Mucosa of gallbladder (tissue), 1 donor: ENCODE results near the gene SLC39A9. TPM values are rescaled to one million over a fixed set of nuclear protein-coding genes. Genes with fewer than 3 reads are reported as not detected.

Experiments
- DNase-seq: peaks from one replicate; pipeline ENCODE4 v3.0.0-alpha.2; 2020; ENCODE audit warnings: low spot score
- total RNA-seq: library from RNA; stranded (reverse); gene quantifications from one replicate; pipeline ENCODE4 v1.2.1, GENCODE V29; 2021
- donor health status: DM: no; HTN: no; CAD: no.

SLC39A9 gene
- total RNA-seq, 1 donor from 2014 or later, result 71.2 TPM

DNA sequence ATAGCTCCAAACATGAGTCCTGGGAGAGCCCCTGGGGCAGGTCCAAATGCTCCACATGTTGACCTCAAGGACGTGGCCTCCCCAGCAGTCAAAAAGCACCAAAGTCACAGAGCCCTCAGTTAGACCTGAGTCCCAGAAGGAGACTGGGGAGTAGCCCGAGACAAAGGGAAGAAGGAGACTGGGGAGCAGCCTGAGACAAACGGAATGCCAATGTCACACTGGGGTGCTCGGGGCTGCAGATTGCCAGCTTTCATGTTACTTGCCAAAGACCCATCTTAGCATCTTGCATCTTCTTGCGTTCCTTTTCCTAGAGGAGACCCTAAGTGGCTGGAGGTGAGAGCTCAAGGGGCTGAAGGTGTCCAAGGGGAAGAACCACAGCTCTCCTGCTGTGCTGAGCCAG is 100.9 kb downstream of the SLC39A9 start:
- no peak for DNase-seq

DNA sequence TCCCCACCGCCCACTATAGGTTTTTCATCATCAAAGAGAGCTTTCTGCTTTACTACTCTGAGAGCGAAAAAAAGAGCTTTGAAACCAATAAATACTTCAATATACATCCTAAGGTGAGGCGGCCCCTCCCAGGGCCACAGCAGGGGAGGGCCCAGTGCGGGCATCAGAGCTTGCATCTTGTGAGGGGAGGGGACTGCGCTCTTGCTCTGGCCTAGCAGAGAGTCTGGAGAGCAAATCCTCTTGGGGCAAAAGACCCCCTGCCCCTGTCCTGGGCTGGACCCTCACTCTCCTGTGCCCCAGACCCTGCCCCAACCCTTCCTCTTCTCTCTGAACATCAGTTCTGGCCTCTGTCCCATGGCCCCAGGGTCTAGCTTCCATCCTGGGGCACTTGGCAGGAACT is 101.6 kb downstream of the SLC39A9 start:
- DNase-seq, result no peak

DNA sequence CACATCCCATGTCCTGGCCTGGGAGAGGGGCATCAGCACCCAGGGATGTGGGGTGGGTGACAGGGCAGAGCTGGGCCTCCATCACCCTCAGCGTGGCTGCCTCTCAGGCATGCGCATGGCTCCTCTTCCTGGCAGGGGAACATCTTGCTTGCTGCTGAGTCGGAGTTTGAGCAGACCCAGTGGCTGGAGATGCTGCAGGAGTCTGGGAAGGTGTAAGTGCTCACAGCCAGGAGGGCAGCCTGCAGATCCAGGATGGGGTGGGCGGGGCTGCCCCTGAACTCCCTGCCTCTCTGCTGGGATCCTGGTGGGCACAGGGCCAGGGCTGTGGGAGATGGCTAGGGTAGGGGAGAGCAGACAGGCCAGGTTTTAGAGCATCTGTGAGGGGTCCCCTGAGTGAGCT is 102.2 kb downstream of the SLC39A9 start:
- no peak for DNase-seq

DNA sequence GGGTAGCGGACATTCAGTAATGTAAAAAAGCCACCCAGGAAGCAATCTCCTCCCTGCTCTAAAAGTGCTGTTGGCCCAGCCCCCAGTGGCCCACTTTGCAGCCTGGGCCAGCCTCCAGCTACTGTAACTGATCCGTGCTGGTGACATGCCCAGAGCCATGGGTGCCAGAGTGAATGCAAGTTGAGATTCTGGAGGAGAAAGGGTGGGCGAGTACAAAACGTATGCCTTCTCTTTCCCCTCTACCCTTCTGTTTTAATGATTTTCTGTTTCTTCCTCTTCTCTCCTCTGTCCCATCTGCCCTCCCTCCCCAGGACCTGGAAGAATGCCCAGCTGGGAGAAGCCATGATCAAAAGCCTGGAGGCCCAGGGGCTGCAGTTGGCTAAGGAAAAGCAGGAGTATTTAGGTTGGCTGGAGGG is 102.9 kb downstream of the SLC39A9 start:
- no peak for DNase-seq

DNA sequence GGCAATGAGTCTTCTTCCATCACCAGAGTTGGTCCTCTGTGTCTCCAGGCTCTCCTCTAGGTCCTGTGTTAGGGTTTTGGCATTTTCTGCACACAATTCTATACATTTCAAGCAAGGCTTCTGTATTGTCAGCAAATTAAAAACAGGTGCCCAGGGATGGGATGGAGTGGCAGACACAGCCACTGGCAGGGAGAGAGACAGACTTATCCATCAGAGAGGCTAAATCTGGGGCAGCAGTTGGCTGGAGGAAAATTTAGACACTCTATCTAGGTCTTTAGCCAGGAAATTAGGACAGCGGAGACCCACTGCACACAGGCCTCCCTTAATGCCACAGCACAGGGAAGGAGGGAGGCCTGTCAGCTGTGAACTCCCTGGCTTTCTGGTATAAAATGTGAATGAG is 106.3 kb downstream of the SLC39A9 start:
- no peak for DNase-seq

DNA sequence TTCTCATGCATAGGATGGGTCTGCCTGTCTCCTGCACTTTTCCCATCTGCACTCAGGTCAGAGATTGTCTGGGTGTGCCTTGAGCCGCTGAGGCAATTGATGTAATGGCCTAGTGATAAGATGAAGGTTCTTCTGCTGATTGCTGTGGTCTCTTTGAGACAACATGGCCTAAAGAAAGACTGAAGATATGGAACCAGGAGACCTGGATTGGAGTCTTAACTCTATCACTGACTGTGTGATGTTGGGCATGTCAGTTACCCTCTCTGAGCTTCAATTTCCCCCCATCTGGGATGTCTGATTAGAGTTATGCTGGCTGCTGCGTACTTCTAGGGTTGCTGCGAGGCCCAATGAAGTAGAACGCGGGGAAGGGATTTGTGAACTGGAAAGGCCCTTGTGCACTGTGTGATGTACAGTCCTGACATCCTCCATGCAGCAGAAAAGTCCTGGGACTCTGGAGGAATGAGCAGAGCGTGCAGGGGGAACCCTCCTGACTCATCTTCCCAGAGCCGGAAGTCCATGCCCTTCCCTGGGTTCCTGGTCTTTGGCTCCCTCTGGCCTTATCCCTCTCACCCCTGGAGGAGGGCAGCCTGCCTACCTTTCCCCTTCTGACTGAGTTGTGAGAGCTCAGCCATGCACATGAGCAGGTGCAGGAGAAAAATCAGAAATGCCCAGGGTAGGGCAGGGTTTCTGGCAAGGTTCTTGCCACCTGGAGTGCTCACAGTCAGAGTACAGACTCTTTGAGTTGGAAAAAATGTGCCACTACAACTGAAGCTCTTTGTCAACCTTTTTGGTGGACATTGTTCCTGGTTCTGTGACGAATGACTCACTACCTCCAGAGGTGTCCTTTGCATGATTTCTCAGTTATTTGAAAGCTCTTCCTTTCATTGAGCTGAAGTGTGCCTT is 107.1 kb downstream of the SLC39A9 start:
- no peak for DNase-seq

DNA sequence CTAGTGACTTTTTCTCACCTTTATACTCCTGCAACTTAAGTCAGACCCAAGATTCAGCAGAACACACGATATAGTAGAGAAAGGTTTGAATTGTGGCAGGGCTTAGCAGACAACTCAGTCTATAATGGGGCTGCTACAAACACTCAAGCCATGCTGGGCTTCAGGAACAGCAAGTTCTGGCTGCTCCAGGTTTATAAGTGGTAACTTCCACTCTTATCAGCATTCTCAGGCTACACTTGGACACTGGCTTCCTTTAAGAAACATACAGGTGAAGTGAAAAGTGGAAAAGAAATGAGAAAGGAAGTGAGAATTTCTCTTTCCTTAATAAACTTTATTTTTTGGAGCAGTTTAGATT is 107.7 kb downstream of the SLC39A9 start:
- DNase-seq, result no peak

Other genes with a start within 250 kb of the SLC39A9 start
- 56.4 TPM for gene DCAF5, start 245.6 kb upstream of the SLC39A9 start, total RNA-seq
- 31.0 TPM for gene EXD2, start 207.2 kb upstream of the SLC39A9 start, total RNA-seq
- 4.1 TPM for gene GALNT16, start 138.5 kb upstream of the SLC39A9 start, total RNA-seq
- gene ERH, start 393 bp upstream of the SLC39A9 start, total RNA-seq, result 136 TPM
- 0.06 TPM for gene PLEKHD1, start 86.0 kb downstream of the SLC39A9 start, total RNA-seq
- not detected for gene CCDC177, start 176.2 kb downstream of the SLC39A9 start, total RNA-seq
- 85.1 TPM for gene SUSD6, start 212.9 kb downstream of the SLC39A9 start, total RNA-seq